Fibroblast of mammary gland (primary cell): ENCODE results near the gene PRPH.

Experiments
- DNase-seq: peaks from one replicate; pipeline ENCODE4 v3.0.0-alpha.2; 2010; ENCODE audit warnings: low read depth
- H3K4me3 ChIP-seq: 2 replicates; pipeline ENCODE4 v1.5.1; 2011; ENCODE audit warnings: low read depth, mild to moderate bottlenecking, low read length, moderate library complexity; ENCODE audit not compliant: control insufficient read depth
- CTCF ChIP-seq: conservative IDR thresholded peaks from 2 replicates; pipeline ENCODE4 v1.5.1; 2011; ENCODE audit warnings: low read depth, low read length, inconsistent platforms; ENCODE audit not compliant: control insufficient read depth, insufficient read depth

The PRPH gene

GRCh38 chr12:49292729-49293055 is 2.3 kb upstream of the PRPH start:
- no peak overlapping the region for H3K4me3 ChIP-seq
- TF ChIP-seq CTCF: no peak
- DNase-seq: no peak

GRCh38 chr12:49293056-49293956 is 1.6 kb upstream of the PRPH start:
- DNase-seq: no peak
- TF ChIP-seq CTCF: no peak
- no peak overlapping the region for H3K4me3 ChIP-seq

- no peak overlapping the region for H3K4me3 ChIP-seq
- DNase-seq: no peak
- TF ChIP-seq CTCF: no peak
Measured at GRCh38 chr12:49294086-49294803, 702 bp upstream of the PRPH start.

- no peak for DNase-seq
- H3K4me3 ChIP-seq: no peak overlapping the region
- TF ChIP-seq CTCF: no peak
Measured at GRCh38 chr12:49294804-49295081, 204 bp upstream of the PRPH start.

GRCh38 chr12:49296034-49296835 is 1.3 kb downstream of the PRPH start:
- TF ChIP-seq CTCF: peak; percentile 47
- H3K4me3 ChIP-seq: no peak overlapping the region

GRCh38 chr12:49296836-49297694 is 2.1 kb downstream of the PRPH start:
- no peak for DNase-seq
- no peak overlapping the region for H3K4me3 ChIP-seq
- no peak for TF ChIP-seq CTCF

More at GRCh38 chr12:49296034-49296835, 1.3 kb downstream of the PRPH start:
- no peak for DNase-seq
